ENCODE results near the gene SERPINE2.

DNA sequence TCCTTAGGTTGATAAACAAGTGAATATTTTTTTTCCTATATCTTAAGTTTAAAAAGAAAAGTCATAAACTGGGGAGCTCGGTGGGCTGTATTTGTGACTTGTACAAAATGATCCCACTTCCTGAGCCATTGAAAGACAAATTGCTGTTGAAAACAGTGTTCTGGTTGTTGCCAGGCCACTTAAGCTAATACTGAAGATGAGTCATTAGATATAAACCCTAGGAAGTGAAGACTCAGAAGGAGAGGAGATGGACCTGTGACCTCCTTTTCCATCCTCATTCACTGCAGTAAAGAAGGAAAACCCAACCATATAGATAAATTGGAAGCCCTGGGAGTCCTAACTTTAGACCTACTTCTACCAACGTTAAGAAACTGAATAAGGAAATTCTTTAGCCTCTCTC, 46.2 kb upstream of the SERPINE2 start:
- TF ChIP-seq, protein P1, sequence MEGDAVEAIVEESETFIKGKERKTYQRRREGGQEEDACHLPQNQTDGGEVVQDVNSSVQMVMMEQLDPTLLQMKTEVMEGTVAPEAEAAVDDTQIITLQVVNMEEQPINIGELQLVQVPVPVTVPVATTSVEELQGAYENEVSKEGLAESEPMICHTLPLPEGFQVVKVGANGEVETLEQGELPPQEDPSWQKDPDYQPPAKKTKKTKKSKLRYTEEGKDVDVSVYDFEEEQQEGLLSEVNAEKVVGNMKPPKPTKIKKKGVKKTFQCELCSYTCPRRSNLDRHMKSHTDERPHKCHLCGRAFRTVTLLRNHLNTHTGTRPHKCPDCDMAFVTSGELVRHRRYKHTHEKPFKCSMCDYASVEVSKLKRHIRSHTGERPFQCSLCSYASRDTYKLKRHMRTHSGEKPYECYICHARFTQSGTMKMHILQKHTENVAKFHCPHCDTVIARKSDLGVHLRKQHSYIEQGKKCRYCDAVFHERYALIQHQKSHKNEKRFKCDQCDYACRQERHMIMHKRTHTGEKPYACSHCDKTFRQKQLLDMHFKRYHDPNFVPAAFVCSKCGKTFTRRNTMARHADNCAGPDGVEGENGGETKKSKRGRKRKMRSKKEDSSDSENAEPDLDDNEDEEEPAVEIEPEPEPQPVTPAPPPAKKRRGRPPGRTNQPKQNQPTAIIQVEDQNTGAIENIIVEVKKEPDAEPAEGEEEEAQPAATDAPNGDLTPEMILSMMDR (conservative IDR thresholded peaks at IDR 0.05): no peak
- no peak for TF ChIP-seq ZFX (IDR thresholded peaks at IDR 0.05)
